SW 1271 (cell line): Measurements from ENCODE around the gene C1GALT1.

Experiments used
- DNase-seq, 2 experiments: peaks; one replicate each; lab custom pipeline; 2025; lab: John Stamatoyannopoulos, UW

Gene C1GALT1

DNA sequence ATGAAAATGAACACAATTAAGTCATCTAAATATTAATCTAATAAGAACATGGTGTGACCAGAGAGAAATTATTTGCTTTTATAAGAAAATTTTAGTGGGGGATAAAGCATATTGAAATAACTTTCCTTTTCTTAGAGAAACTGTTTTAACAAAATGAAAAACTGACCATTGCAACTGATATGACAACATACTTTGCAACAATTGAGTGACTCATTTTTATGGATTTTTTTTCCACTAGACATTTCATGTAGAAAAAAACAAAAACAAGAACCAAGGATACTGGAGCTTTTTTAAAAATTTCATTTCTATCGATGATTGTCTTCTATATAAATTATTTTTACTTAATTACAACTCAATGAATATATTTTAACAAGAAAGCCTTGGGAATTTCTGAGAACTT, 90.0 kb downstream of the C1GALT1 start:
- DNase-seq: no peak

DNA sequence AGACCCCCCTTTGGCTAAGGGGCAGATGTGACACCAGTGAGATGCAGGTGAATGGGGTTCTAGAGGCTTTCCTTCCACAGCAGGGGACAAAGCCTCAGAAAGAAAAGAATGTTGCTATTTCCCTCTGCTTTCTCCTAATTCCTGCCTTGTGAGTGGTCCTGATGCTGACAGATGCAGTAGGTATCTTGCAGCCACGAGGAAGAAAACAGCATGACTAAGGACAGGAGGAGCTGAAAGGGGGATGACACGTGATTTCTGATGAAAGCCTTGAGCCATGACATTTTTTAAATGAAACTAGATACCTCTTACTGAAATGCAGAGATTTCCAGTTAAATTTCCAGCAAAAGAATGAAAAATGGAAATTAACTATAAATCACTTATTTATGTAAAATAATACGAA, 92.4 kb downstream of the C1GALT1 start:
- DNase-seq: no peak

DNA sequence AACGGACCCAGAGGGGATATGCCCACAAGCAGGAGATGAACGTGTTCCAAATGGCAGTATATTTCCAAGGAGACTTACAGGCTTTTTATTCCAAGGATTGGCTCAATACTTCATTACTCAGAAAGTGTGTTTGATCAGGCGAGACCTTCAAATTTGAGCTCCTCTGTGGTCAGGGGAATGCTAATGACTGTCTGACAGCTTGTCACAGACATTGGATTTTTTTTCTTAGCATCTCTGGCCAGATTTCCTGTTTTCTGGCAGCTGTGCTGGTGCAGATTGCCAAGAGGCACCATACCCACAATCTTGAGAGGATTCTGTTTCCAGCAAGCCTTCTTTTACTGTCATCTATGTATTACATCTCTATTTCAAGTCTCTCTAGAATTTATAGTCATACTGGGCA, 93.8 kb downstream of the C1GALT1 start:
- DNase-seq: no peak

DNA sequence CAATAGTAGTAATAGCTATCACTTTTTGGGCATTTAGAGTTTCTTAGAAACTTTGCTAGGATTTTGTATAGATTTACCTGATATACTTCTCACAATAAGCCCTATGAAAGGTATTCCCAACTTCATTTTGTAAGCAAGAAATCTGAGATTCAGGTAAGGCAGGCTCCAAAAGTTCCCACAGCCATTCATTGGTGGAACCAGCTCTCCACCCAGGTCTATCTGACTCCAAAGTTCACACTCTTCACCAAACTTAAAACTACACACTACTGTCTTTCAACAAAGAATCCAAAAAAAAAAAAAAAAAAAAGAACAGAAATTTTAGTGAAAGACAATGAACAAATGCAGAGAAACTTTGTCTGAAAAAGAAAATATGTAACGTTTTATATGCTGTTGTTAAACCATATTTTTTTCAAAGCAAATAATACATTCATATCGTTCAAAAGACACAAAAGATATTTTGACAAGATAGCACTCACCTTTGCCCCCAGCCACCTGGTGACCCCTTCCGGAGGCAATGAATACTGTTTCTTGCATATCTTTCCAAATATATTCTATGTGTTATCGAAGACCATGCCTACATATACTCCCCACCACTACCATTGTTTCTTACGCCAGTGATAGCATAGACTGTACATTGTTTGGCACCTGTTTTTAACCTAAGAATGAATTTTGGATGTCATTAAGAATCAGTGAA, 108.2 kb downstream of the C1GALT1 start:
- no peak for DNase-seq

DNA sequence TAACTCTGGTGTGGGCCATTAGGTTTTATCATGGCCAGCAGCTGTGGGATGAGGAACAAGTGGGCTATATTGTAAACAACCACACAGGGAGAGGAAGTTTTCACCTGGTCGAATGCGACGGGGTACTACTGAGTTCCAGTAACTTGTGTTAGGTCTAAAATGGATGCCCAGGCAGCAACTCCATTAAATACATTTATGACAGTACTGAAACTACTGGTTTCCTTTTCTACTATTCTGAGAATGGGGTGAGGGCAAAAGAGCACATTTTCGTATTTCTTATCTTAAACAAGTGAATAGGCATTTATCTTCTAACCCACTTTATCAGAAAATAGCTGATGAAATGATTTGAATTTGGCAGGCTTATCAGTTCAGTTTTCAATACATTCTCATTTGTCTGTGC, 109.7 kb downstream of the C1GALT1 start:
- no peak for DNase-seq

DNA sequence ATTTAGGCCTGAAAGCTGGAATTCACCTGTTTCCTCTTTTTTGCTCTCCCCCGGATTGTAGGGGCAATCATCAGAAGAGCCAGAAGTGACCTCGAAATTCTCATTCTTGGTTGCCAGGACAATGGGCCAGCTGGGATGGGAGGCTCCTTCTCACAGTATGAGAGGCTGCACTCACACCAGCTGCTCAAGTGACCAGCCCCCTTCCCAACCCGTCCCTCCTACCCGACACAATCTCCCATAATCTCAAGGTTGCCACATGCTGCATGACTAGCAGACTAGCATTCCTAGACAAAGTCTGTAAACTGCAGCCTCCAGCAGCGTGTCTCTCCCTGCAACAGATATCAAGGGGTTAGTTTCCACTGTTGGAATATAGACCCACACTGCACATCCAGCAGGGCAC, 110.3 kb downstream of the C1GALT1 start:
- DNase-seq: no peak

DNA sequence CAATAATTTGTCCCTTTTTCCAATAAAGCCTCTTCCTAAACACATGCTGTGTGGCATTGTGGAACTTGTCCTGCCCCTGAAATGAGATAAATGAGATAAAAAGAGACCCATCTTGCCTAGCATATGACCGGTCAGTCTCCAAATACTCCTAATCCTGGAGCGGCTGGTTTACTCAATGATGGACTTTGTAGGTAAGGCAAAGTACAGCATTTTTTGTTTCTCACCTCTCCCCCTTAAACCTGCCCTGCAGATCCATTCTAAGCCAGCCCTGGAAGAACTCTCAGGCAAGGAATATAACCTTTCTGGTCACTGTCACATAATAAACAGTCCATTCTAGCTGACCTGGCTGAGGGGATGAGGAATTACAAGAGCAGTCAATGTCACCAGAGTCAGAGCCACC, 110.7 kb downstream of the C1GALT1 start:
- DNase-seq: no peak

DNA sequence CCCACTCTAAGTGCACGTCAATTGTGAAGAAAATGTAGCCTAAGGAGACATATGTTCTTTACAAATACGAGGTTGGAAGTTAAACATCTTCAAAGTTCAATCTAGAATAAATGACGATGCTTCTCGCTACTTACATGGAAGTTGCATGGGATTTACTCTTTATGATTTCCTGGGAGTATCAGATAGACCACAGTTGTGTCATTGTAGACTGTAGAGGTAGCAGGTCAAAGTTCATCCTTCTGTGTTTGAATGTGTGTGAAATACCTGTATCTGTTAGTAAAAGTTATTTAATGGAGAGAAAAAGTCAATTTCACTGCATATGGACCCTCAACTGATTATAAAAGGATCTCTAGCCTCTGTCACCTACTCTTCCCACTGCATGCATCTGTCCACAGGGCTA, 112.6 kb downstream of the C1GALT1 start:
- DNase-seq: no peak
